Stimulated activated CD4-positive, alpha-beta T cell treated with anti-CD3 and anti-CD28 coated beads, Interleukin-12 subunit alpha, Interleukin-12 subunit beta, amount 100 ng/mL, for 48 hours (primary cell): ENCODE measurements around the gene KCNMB4.
"Not testable (repeated sequence)": the region's sequence is repeated elsewhere in the genome, so short reads cannot be mapped to it uniquely, and the experiment has no call there.

Source experiments
- DNase-seq, 3 donors: peaks; one replicate each; pipeline ENCODE4 v3.0.0-alpha.2; 2020; ENCODE audit warnings: low read depth in 2 of 3, low spot score in 1 of 3

The KCNMB4 gene

DNA sequence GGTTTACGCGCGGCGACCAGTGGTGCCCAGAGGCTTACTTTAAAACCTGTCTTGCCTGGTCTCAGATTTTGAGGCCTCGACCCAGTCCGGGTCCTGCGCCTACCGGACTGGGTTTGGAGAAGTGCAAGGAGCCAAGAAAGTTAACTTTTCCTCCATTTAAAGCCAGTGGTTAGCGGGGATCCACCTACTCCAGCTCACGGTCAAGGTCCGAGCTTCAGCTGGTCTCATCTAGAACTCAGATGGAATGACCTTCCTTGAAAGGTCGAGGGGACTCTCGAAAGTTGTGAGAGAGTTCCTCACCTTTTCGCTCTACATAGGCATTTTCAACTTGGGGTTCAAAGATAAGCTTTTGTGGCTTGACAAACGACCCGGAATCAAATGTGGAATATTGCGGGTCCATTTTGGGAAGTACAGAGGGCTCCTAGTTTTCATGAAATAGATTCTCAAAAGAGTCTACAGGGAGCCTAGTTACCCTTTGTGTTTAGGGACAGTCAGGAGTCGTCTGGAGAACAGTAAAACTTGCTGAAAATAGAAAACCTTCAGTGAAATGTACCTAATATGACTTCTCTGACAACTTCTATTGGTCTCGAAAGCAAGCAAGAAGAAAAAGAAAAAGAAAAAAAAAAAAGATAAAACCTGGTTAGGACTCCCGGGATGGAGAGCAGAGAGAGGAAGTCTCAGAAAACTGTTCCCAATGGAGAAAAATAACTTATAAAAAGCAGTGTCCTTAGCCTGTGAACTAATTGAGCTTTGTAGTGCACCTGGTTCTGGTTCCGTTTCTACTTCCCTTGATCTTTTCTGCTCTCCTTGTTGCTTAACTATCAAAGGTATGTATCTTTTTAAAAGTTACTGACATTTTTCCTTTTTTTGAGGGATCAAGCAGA is 1.4 kb downstream of the KCNMB4 start:
- no peak for DNase-seq

DNA sequence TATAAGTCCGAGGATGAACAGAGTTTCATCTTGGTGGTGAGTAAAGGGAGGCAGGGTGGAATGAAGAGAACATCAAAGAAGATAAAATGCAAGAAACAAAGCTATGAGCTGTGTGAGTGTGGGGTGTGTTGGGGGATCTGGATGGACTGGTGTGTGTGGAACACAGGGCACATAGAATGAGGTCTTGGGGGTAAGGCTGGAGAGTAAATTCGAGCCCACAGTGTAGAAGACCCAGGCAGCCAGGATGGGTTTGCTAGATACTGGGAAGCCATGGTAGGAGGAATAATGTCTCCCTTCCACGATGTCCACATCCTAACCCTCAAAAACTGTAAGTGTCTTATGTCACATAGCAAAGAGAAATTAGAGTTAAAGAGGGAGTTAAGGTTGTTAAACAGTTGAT is 6.8 kb downstream of the KCNMB4 start:
- no peak for DNase-seq

DNA sequence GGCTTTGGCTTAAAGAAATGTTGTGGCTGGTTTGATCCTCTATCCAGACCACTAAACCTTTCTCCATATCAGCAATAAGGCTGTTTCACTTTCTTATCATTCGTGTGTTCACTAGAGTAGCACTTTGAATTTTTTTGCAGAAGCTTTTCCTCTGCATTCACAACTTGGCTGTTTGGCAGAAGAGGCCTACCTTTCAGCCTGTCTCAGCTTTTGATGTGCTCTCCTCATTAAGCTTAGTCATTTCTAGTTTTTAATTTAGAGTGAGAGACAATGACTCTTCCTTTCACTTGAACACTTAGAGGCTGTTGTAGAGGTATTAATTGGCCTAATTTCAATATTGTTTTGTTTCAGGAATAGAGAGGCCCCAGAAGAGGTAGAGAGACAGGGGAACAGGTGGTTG is 13.8 kb downstream of the KCNMB4 start:
- peak in 1 of 3 donors; percentile 3 for DNase-seq

DNA sequence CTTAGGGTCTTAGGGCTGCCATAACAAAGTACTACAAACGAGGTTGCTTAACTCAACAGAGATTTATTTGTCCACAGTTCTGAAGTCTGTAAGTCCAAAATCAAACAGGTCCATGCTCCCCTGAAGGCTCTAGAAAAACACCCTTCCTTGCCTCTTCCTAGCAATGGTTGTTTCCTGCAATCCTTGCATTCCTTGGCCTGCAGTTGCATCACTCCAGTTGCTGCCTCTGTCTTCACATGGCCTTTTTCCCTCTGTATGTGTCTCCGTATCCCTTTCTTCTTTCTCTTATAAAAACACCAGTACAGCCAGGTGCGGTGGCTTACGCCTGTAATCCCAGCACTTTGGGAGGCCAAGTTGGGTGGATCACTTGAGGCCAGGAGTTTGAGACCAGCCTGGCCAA is 17.4 kb downstream of the KCNMB4 start:
- no peak for DNase-seq

DNA sequence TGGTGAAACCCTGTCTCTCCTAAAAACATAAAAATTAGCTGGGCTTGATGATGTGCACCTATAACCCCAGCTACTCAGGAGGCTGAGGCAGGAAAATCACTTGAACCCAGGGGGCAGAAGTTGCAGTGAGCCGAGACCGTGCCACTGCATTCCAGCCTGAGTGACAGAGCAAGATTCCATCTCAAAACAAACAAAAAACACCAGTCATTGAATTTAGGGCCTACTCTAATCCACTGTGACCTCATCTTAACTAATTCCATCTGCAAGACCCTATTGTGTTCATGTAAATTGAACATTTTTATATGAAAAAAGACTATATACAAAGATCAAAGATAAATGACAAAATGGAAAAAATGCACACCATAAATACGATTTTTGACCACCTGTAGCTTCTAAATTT is 17.8 kb downstream of the KCNMB4 start:
- DNase-seq: no peak

DNA sequence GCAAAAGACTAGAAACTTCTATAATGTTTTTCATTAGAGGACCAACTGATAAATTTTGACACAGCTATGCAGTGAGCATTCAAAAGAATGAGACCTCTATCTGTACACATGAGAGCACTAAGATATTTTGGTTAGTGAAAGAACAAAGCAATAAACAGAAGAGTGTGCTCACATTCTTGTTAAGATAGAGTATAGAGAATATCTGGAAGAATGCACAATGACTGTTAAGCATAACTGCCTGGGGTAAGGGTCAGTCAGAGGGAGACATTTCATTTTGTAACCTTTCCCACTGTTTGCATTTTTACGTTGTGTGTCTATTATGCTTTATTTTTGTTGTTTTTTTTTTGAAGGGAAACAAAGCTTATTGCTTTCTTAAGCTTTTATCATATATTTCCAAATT is 20.7 kb downstream of the KCNMB4 start:
- no peak for DNase-seq

DNA sequence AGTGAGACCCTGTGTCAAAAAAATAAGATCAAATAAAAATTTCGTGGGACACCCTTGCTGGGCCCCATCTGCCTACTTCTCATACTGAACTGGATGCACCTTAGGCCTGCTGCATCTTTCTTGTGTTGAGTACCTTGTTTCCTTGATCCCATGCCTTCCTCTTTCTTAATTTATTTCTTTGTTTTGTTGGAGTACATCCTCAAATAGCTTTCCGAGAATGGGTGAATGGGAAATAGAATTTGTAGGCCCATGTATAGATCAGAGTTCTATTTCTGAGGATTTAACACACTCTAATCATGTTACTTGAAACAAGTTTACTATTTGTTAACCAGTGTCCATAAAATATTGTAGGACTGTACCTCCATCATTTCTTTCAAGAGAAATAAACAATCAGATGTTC is 23.6 kb downstream of the KCNMB4 start:
- no peak for DNase-seq

DNA sequence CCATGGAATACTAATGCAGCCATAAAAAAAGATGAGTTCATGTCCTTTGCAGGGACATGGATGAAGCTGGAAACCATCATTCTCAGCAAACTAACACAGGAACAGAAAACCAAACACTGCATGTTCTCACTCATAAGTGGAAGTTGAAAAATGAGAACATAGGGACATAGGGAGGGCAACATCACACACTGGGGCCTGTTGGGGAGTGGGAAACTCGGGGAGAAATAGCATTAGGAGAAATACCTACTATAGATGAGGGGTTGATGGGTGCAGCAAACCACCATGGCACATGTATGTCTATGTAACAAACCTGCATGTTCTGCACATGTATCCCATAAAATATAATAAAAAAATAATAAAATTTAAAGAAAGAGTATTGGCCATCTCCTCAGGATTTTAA is 26.5 kb downstream of the KCNMB4 start:
- DNase-seq: not testable (repeated sequence)

DNA sequence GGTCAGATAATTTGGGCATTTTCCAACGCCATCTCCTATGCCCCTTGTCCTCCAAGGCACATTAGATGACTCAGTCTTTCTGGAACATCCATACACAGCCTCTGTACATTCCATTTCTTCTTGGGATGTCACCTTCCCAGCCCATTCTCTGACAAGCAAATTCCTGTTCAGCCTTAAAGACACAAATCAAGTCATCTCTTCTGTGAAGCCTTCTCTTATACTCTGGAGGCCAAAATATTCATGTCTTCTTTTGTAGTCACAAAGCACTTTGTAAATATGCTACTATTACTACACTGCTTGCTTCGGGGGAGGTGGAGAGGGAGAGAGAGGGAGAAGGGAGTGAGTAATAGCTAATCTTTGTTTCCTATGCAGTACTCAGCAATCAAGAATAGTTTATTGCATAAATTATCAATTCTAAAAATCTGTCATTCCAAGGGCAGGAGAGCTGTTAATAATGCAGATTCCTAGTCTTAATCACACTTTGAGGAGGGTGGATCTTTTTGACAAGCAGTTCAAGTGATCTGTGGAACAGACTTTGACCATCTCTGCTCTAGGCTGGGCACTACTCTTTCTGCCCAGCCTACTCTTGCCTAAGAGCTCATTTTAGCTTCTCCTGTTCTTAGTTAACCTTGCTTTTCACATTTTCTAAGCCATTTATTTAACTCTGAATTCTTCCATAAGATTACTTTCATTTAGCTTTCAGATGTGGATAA is 27.9 kb downstream of the KCNMB4 start:
- DNase-seq: no peak

DNA sequence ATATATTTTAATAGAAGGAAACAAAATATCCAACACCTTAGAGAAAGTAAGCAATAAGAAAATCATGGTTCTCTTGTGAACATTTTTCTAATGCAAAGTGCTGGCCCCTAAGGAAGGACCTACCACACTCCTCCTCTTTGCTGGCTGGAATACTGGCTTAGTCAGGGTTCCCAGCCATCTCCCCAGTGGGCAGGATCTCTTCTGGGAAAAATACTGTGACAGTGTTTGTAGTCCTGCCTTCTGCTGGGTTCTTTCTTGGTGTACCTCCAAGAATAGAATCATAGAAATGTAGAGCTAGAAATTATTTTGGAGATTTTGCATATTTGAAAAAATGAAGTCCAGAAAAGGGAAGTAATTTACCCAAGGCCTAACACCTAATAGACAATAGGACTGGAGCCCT is 31.9 kb downstream of the KCNMB4 start:
- no peak for DNase-seq

DNA sequence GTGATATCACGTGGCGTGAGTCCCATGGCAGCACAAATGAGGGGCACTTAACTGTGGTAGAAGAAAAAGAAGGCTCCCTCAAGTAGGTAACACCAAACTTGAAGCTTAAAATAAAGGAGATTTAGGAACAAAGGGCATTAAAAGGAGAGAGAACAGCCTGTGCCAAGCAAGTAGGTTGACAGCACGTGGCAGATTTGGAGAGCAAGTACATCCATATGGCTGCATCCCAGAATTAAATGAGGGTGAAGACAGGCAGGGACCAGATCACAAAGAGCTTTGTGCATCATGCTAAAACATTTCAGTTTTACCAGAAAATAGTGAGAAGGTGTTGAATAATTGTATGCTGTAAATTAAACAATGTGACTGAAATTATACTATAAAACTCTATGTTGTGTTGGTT is 32.8 kb downstream of the KCNMB4 start:
- DNase-seq: no peak

DNA sequence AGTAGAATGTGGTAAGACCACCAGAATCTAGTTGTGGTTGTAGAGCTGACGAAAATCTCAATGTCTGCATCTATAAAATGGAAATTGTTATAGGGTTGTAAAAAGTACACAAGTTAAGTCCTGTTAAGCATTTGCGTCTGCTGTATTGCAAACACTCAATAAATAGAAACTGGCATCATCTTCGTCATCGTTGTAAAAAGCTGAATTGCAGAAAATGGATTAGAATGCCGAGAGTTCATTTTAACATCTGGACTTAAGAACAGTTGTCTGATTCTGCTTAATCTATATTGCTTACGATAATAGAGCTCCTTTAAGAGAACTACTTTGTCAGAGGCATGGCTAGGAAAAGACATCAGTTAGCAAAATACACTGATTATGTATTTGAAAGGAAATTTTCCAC is 33.2 kb downstream of the KCNMB4 start:
- no peak for DNase-seq

DNA sequence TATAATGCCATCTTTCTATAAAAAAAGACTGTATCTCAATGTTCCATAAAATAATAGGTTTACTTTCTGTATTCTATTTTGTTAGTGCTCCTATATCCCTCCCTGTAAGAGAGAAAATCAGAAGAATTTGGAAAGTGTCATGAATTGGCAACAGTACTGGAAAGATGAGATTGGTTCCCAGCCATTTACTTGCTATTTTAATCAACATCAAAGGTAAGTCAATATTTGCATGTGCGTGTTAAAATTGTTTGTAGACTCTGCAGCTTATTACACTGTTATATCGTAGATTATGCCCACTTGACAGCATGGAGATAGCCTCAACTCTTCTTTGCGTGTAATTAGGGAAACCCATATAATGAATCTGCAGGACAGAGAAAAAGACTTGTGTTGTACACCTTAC is 34.0 kb downstream of the KCNMB4 start:
- DNase-seq: no peak

DNA sequence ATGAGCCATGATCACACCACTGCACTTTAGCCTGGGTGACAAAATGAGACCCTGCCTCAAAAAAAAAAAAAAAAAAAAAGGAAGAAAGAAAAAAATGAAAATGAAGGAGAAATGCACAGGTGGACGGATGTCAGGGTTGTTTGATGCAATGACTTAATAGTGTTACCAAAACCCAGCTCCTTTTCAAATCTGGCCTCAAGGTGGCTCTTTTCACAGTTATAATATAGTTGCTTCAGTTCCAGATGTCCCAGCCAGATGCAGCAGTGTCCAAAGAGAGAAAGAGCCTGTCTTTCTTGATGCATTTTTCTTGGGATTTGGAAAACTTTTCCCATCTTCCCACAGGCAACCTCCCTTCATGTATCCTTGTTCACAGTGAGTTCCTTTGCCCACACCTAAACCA is 36.5 kb downstream of the KCNMB4 start:
- no peak for DNase-seq

DNA sequence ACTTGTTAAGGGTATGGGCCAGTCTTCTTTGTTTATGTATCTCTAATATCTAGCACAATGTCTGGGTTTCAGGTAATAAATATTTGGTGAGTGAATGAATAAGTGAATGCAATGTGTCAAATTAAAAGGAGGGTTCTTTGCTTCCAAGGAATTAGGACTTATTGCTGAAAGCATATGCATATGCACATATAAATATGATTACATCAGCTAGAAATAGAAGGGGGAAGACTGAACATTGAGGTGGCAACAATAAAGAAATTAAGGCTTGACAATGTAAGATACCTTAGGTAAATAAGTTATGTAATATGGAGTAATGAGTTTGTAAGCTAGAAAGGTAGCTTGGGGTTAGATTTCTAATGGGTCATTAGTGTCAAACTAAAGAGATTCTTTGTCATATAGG is 37.7 kb downstream of the KCNMB4 start:
- DNase-seq: no peak

DNA sequence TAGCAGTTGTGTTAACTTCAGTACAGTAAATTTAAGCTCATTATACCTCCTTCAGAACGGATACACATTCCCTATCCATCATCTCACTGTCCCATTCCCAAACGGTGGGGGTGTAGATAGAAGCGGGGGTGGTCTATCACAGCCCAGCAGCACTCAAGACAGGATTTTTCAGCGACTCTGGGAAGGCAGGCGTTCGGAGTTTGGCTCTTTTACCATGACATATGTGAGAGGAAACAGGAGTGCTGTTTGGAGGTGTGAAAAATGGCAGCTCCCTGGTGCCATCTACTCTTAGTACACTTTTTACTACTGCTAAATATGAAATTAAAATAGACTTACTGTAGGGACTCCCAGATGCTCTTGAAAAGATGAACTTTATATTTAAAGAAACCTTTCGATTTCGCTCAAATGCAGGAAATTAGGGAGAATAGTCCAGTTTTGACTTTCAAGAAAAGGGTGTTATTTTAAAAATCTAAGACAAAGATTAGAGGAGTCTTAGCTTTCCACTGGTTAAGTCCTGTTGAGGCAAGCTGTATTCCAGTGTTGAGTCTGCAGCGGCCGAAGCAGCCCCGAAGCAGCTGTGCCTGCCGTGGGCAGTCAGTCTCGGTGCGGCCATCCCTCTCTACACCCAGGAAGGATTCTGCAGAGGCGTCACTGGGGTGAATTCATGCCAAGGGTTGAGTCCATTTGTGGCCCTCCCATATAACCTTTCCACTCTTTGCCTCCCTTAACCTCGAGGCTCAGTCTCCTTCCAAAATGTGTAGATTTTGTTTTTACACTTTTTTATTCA is 42.1 kb downstream of the KCNMB4 start:
- no peak for DNase-seq

DNA sequence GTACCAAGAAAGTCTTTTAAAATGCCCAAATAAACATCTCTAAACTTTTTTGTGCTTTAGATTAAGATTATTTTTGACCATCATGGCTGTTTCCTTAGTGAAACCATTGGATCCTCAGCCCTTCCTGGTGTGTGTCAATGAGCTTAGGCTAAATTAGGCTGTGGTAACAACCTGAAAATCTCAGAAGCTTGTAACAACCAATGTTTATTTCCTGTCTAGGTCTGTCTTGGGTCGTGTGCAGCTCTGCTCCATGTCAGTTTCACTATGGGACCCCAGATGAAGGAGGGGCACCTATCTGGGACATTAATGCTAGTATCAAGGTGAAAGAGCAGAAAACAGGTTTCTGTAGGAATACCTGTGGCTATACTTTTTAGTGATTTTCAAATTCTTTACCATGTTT is 49.9 kb downstream of the KCNMB4 start:
- DNase-seq: no peak

DNA sequence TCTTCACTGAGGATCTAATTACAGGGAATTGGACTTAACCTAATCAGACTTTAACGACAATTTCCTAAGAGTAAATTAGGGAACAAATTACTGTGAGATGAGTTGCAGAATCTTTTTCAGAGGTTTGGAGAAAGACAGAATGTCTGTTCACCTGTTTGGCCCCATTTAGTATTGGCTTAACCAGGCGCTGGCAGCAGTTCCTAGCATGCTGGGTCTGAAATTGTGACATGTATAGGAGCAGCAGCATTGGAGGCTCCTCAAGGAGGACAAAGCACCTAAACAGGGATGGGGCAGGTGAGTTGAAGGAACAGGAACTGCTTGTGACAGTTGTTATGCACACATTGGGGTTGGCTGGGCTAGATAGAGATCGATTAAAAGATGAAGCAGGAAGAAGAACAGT is 51.0 kb downstream of the KCNMB4 start:
- no peak for DNase-seq

DNA sequence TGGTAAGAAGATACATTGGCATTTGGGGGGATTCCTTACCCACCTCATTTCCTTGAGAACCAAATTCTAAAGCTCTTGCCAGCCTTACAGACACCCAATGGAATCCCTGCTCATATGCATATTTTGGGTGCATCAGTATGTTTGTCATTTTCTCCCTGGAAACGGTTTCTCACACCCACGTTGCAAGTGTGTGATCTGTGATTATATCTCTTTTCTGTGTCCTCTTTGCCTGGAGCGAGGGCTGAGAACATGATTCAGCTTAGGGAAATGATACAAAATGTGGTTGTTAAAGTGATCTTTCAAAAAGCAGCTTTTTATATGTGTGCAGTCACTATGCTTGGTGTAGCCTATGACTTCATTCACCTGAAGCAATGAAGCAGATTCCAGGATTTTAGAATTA is 52.0 kb downstream of the KCNMB4 start:
- DNase-seq: no peak

DNA sequence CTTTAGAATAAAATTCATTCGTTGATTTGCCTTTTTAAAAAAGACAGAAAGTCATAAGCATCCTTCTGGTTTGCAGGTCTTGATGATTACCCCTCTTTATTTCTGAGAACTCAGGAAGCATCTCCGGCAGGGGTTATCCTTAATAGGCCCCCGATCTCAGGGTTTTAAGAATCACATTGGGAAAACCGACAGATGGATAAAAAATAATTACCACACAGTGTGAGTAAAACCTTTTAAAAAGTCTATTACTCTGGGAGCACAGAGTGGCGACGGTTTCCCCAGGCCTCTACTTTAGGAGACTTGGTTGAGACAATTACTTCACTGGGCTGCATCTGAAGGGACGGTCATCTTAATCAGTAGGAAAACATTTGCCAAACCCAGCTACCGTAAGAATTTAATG is 56.5 kb downstream of the KCNMB4 start:
- no peak for DNase-seq

DNA sequence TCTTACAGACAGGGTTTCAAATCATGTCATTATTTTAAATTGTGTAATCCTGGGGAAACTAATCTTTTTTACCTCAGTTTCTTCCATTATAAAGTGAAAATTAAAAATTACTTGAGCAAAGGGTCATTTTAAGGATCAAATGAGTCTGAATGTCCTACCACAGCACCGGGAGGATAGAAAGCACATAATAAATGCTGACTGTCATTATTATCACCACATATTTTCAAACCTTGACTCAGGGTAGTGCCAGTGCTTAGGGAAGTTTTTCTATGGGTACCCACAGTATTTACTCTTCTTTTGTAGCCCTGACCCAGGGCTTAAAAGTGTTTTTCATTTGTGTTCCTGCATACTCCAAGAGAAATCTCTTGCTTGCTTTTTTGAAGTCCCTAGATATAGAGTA is 60.5 kb downstream of the KCNMB4 start:
- no peak for DNase-seq

DNA sequence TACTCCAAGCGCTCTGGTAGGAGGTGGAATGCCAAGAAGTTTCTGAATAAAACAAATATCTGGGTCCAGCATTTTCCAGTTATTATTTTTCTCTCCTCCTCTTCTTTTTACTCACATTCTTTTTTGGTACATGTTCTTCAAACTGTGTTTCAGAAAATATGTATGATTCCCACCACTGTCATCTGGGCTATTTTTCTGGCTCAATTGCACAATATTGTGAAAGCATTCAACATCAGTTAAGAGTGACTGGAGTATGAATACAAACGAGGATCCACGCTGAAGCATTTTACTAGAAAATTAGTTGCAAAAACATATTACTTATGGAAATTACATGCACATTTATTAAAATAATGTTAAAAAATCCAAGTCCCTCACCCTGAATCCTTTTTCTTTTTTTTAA is 61.5 kb downstream of the KCNMB4 start:
- DNase-seq: no peak
